Measurements from ENCODE around the gene MGAT5B. TPM values are rescaled to one million over a fixed set of nuclear protein-coding genes. Genes with fewer than 3 reads are reported as not detected.

Gene MGAT5B
- total and polyA plus RNA-seq, 9 of the 15 experiments (the other 6 are each of a cell fraction or from before 2014, with no cell fraction given) = 0.09 to 0.43 (median 0.18) TPM; not detected in 4

GRCh38 chr17:76887802-76888201, 19.6 kb downstream of the MGAT5B start (continued):
- TF ChIP-seq SMC3 (conservative IDR thresholded peaks at IDR 0.05; ENCODE audit: insufficient read depth, low read depth, low read length) (0 out of 2 replicates have a peak, but pooled peaks have one; percentile 48), RAD21 (CRISPR knock-in tag; conservative IDR thresholded peaks at IDR 0.05 in 1 of 2, IDR thresholded peaks at IDR 0.05 in 1 of 2) (peak in 1 of 2 experiments; percentile 43; a peak in 2 of 4 replicates)

DNA sequence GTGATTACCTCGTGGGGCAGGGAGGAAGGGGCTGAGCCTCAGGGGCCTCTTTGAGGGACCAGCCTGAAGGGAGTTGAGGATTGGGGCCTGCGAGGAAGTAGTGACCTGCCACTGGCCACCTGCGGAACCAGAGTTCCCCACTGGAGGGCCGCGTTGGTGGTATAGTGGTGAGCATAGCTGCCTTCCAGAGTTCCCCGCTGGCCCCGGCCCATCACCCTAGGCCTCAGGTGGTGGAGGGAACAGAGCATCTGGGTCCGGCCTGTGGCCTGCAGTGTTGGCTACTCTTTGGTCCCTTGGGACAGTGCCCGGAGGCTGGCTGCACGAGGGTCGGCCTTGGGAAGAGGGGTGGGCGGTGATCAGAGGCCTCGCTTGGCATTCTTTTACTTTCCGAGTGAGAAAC, 20.5 kb downstream of the MGAT5B start:
- CTCF ChIA-PET (ENCODE audit: low intra/inter-chr PET ratio) = no interaction called here
- no peaks in the 10 kb centered on the region for H3K36me3 ChIP-seq (ENCODE audit: control insufficient read depth, insufficient read depth, low read length)

More for the DNA sequence above, 20.5 kb downstream of the MGAT5B start:
- in situ Hi-C loops (cut with MboI) = no loop called here
- H3K4me3 ChIP-seq = no peak overlapping the region
- H4K20me1 ChIP-seq (replicated peaks; ENCODE audit: control insufficient read depth, insufficient read depth, low read length) = 0 out of 2 replicates have a peak, but pooled peaks cover 4% of the 10 kb centered on the region
- ATAC-seq (peak; percentile 89), DNase-seq (ENCODE audit: extremely low read depth in 1 of 4, low spot score in 3 of 4) (peak; percentile 19 to 47 (median 45)), FAIRE-seq (peak; percentile 19)
- no peaks in the 10 kb centered on the region for H3K4me1 ChIP-seq (replicated peaks in 1 of 2; ENCODE audit: control insufficient read depth in 2 of 2, insufficient read depth in 2 of 2, low read length in 2 of 2)
- no peak overlapping the region for H3K9ac ChIP-seq (ENCODE audit: insufficient read depth in 1 of 2, low read depth in 2 of 2, low read length in 2 of 2)
- POLR2A ChIA-PET = interaction anchor here (0.6 to 1.2 kb wide), 4 partner anchors 9 to 1456 kb away, joined by 3 to 6 read pairs (median 4); no protein-coding TSS in a partner anchor
- H3K27me3 ChIP-seq (ENCODE audit: control insufficient read depth in 2 of 2, insufficient read depth in 2 of 2, low read length in 2 of 2) = peaks cover 12 to 81% of the 10 kb centered on the region in 2 experiments
- intact Hi-C loops (cut with micrococcal nuclease) = loop anchor here (5.0 kb wide), 1 partner anchor 71 kb away; no protein-coding TSS in a partner anchor
- BruUV-seq (replicated peaks) = no TSS peak
- H3K9me1 ChIP-seq (ENCODE audit: control insufficient read depth, insufficient read depth, low read length) = peaks cover 3% of the 10 kb centered on the region
- H3K9me3 ChIP-seq (replicated peaks; ENCODE audit: control insufficient read depth, insufficient read depth, low read depth, low read length) = no peaks in the 10 kb centered on the region
- TF ChIP-seq SMC3 (conservative IDR thresholded peaks at IDR 0.05; ENCODE audit: insufficient read depth, low read depth, low read length) (0 out of 2 replicates have a peak, but pooled peaks have one; percentile 10), CHCHD3 (CRISPR knock-in tag; IDR thresholded peaks at IDR 0.05) (no peak), RAD21 (CRISPR knock-in tag; conservative IDR thresholded peaks at IDR 0.05 in 1 of 2, IDR thresholded peaks at IDR 0.05 in 1 of 2) (peak in 1 of 2 experiments; percentile 20; a peak in 2 of 4 replicates), CTCF (IDR thresholded peaks at IDR 0.05 in 2 of 3, conservative IDR thresholded peaks at IDR 0.05 in 1 of 3; ENCODE audit: insufficient read depth in 2 of 3, low read depth in 1 of 3, low read length in 3 of 3) (peak; percentile 14 to 46 (median 36); a peak in 4 of 6 replicates)
- TF ChIP-seq, protein P1, sequence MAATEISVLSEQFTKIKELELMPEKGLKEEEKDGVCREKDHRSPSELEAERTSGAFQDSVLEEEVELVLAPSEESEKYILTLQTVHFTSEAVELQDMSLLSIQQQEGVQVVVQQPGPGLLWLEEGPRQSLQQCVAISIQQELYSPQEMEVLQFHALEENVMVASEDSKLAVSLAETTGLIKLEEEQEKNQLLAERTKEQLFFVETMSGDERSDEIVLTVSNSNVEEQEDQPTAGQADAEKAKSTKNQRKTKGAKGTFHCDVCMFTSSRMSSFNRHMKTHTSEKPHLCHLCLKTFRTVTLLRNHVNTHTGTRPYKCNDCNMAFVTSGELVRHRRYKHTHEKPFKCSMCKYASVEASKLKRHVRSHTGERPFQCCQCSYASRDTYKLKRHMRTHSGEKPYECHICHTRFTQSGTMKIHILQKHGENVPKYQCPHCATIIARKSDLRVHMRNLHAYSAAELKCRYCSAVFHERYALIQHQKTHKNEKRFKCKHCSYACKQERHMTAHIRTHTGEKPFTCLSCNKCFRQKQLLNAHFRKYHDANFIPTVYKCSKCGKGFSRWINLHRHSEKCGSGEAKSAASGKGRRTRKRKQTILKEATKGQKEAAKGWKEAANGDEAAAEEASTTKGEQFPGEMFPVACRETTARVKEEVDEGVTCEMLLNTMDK (IDR thresholded peaks at IDR 0.05; ENCODE audit: borderline replicate concordance, insufficient read depth, low read depth, low read length, poor library complexity, severe bottlenecking) = peak; percentile 24
- H3K4me2 ChIP-seq (ENCODE audit: insufficient read depth, low read length) = no peak overlapping the region
- H3K27ac ChIP-seq (ENCODE audit: extremely low read depth, low read depth, low read length) = no peak overlapping the region
- H2AFZ ChIP-seq (ENCODE audit: low read depth, low read length) = no peak overlapping the region
- 8% methylated on average over 14 of the region's 14 CpGs for WGBS (ENCODE audit: insufficient coverage, low coverage, missing lambda C conversion rate)
- no peaks in the 10 kb centered on the region for H3K79me2 ChIP-seq (ENCODE audit: control insufficient read depth, insufficient read depth, low read length)
